Astrocyte of the spinal cord (primary cell): ENCODE results near the gene P2RX7.

ENCODE experiments used
- DNase-seq: peaks from one replicate; pipeline ENCODE4 v3.0.0; 2011; ENCODE audit warnings: low read depth, low spot score
- H3K4me3 ChIP-seq: 2 replicates; pipeline ENCODE4 v1.5.1; 2011; ENCODE audit warnings: low read depth, mild to moderate bottlenecking, low read length, moderate library complexity
- CTCF ChIP-seq: IDR thresholded peaks from 2 replicates; pipeline ENCODE4 v1.5.1; 2012; ENCODE audit warnings: low read depth, mild to moderate bottlenecking, low read length, inconsistent platforms
- in situ Hi-C: cut with HindIII; loops from 2 replicates; pipeline ENCODE4 v1.10.0; 2017; ENCODE audit warnings: low sequenced_read_pairs

Gene P2RX7

DNA sequence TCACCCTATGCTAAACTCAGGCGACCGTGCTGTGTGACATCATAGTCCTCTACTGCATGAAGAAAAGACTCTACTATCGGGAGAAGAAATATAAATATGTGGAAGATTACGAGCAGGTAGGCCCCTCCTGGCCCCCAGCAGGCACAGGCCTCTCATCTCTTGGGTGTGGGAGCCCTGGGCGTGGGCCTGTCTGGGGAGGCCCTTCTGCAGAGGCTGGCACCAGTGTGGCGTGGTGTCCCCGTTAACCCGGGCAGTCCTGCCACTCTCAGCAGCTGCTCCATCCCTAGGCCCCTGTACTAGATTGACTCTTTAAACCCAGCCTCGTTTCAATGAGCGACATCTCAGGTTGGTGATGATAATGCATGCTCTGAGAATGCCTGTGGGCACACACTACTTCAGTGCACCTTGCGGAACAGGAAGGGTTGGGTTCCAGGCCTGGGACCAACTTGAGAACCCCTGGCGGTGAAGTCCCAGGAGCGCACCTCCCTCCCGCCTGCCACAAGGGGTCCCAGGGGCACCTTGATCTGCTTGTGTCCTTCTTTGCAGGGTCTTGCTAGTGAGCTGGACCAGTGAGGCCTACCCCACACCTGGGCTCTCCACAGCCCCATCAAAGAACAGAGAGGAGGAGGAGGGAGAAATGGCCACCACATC is 100.4 kb downstream of the P2RX7 start:
- no peak overlapping the region for H3K4me3 ChIP-seq

DNA sequence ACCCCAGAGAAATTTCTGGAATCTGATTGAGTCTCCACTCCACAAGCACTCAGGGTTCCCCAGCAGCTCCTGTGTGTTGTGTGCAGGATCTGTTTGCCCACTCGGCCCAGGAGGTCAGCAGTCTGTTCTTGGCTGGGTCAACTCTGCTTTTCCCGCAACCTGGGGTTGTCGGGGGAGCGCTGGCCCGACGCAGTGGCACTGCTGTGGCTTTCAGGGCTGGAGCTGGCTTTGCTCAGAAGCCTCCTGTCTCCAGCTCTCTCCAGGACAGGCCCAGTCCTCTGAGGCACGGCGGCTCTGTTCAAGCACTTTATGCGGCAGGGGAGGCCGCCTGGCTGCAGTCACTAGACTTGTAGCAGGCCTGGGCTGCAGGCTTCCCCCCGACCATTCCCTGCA is 100.9 kb downstream of the P2RX7 start:
- no peak for TF ChIP-seq CTCF
- in situ Hi-C loops, result no loop called here
- no peak overlapping the region for H3K4me3 ChIP-seq
- DNase-seq, result no peak

More for the DNA sequence above, 100.4 kb downstream of the P2RX7 start:
- no peak for DNase-seq
- in situ Hi-C loops, result no loop called here
- TF ChIP-seq CTCF, result peak; percentile 10

- DNase-seq, result no peak
- no peak for TF ChIP-seq CTCF
- no peak overlapping the region for H3K4me3 ChIP-seq
- in situ Hi-C loops, result no loop called here
Observed at GRCh38 chr12:121236776-121237175, 104.1 kb downstream of the P2RX7 start.

- no peak overlapping the region for H3K4me3 ChIP-seq
- no peak for TF ChIP-seq CTCF
- in situ Hi-C loops, result no loop called here
- DNase-seq, result no peak
Observed at GRCh38 chr12:121237415-121237814, 104.7 kb downstream of the P2RX7 start.
